Fibroblast of lung (primary cell): Measurements from ENCODE around the gene MAPKAPK2. TPM values are rescaled to one million over a fixed set of nuclear protein-coding genes. Genes with fewer than 3 reads are reported as not detected.
A peak's percentile ranks its signal among the peaks of the same experiment; 100 is the strongest.

Source experiments
- DNase-seq, 2 donors: peaks; one replicate each; pipeline versions ENCODE4 v3.0.0 to v3.0.0-alpha.2; 2010; ENCODE audit warnings: low read depth in 2 of 2
- H2AFZ ChIP-seq: 2 replicates; pipeline ENCODE4 v1.5.1; 2012; ENCODE audit warnings: low read length, control low read depth, inconsistent platforms
- H3K27ac ChIP-seq: 2 replicates; pipeline ENCODE4 v1.5.1; 2011; ENCODE audit warnings: low read length, control low read depth; ENCODE audit not compliant: insufficient read depth
- H3K27me3 ChIP-seq: 2 replicates; pipeline ENCODE4 v1.5.1; 2011; ENCODE audit warnings: mild to moderate bottlenecking, low read length; ENCODE audit not compliant: control insufficient read depth, insufficient read depth
- H3K36me3 ChIP-seq: 2 replicates; pipeline ENCODE4 v1.5.1; 2011; ENCODE audit warnings: low read length; ENCODE audit not compliant: control insufficient read depth, insufficient read depth
- H3K4me1 ChIP-seq: 2 replicates; pipeline ENCODE4 v1.5.1; 2011; ENCODE audit warnings: low read length; ENCODE audit not compliant: control insufficient read depth, insufficient read depth; ENCODE audit errors: extremely low read depth
- H3K4me2 ChIP-seq: 2 replicates; pipeline ENCODE4 v1.5.1; 2011; ENCODE audit warnings: low read length, control low read depth; ENCODE audit not compliant: insufficient read depth; ENCODE audit errors: extremely low read depth
- H3K4me3 ChIP-seq, 4 experiments: fragments of 200-600 bp in 1 of 4; sonication (generic) in 1 of 4; replicated peaks in 1 of 4; 2 replicates each; pipeline ENCODE4 v1.5.1; 2011 to 2016; ENCODE audit warnings: low read length in 4 of 4, low read depth in 3 of 4, mild to moderate bottlenecking in 3 of 4, control low read depth in 2 of 4, inconsistent platforms in 1 of 4, mixed read lengths in 1 of 4; ENCODE audit not compliant: insufficient read depth in 1 of 4; ENCODE audit errors: control extremely low read depth in 1 of 4
- H3K79me2 ChIP-seq: 2 replicates; pipeline ENCODE4 v1.5.1; 2012; ENCODE audit warnings: mild to moderate bottlenecking, low read length, inconsistent platforms; ENCODE audit not compliant: control insufficient read depth, insufficient read depth
- H3K9ac ChIP-seq: 2 replicates; pipeline ENCODE4 v1.5.1; 2011; ENCODE audit warnings: mild to moderate bottlenecking, low read length, control low read depth; ENCODE audit not compliant: insufficient read depth
- H3K9me3 ChIP-seq: 2 replicates; pipeline ENCODE4 v1.5.1; 2012; ENCODE audit warnings: low read depth, low read length; ENCODE audit not compliant: control insufficient read depth, insufficient read depth
- H4K20me1 ChIP-seq: 2 replicates; pipeline ENCODE4 v1.5.1; 2011; ENCODE audit warnings: low read length; ENCODE audit not compliant: control insufficient read depth, insufficient read depth; ENCODE audit errors: extremely low read depth
- CTCF ChIP-seq, 2 donors: IDR thresholded peaks in 1 of 2; conservative IDR thresholded peaks in 1 of 2; 1 replicate in 1 of 2; 2 replicates in 1 of 2; pipeline ENCODE4 v1.5.1; 2011 to 2012; ENCODE audit warnings: low read length in 2 of 2, control low read depth in 1 of 2, inconsistent platforms in 1 of 2, low read depth in 1 of 2, mild to moderate bottlenecking in 1 of 2
- EZH2 ChIP-seq: IDR thresholded peaks from 2 replicates; pipeline ENCODE4 v1.5.1; 2012; ENCODE audit warnings: low read length, control low read depth, mild to moderate bottlenecking; ENCODE audit errors: missing control alignments
- polyA plus RNA-seq, 2 donors: library from polyadenylated mRNA; depleted of rRNA in 1 of 2; stranded (reverse) in 1 of 2; unstranded in 1 of 2; fragments of >200 nt; gene quantifications; 2 replicates each; pipeline ENCODE4 v1.2.1, GENCODE V29; 2011 to 2012; ENCODE audit warnings: missing spikeins in 1 of 2
- total RNA-seq: library from RNA; depleted of rRNA; stranded (reverse); fragments of >200 nt; gene quantifications from 2 replicates; pipeline ENCODE4 v1.2.1, GENCODE V29; 2014

The MAPKAPK2 gene
- total and polyA plus RNA-seq, 2 donors (not counting 1 experiment from before 2014, with no cell fraction given): 51.9 to 85.7 TPM

- Histone ChIP-seq H3K27me3 (no peaks in the 10 kb centered on the region), H4K20me1 (no peaks in the 10 kb centered on the region)
- DNase-seq: peak in 1 of 2 donors; percentile 43
These were observed 49.9 kb downstream of the MAPKAPK2 start for GRCh38 chr1:206734499-206735142.

GRCh38 chr1:206735553-206736031 lies 50.9 kb downstream of the MAPKAPK2 start:
- H3K4me3 ChIP-seq: no peak overlapping the region
- no peak overlapping the region for H3K4me2 ChIP-seq
- H3K27me3 ChIP-seq: no peaks in the 10 kb centered on the region
- no peak overlapping the region for H3K9ac ChIP-seq
- no peaks in the 10 kb centered on the region for H4K20me1 ChIP-seq
- H2AFZ ChIP-seq: no peak overlapping the region
- TF ChIP-seq EZH2: no peak
- TF ChIP-seq CTCF (conservative IDR thresholded peaks at IDR 0.05 in 1 of 2, IDR thresholded peaks at IDR 0.05 in 1 of 2; ENCODE audit: low read depth in 1 of 2, low read length in 2 of 2): no peak
- H3K27ac ChIP-seq: no peak overlapping the region
- peaks cover 15% of the 10 kb centered on the region for H3K36me3 ChIP-seq
- no peaks in the 10 kb centered on the region for H3K9me3 ChIP-seq
- no peaks in the 10 kb centered on the region for H3K79me2 ChIP-seq
- peaks cover 2% of the 10 kb centered on the region for H3K4me1 ChIP-seq
- peak; percentile 30 to 50 for DNase-seq

More at GRCh38 chr1:206734499-206735142, 49.9 kb downstream of the MAPKAPK2 start:
- no peak overlapping the region for H3K4me2 ChIP-seq
- H3K36me3 ChIP-seq: peaks cover 16% of the 10 kb centered on the region
- H3K27ac ChIP-seq: no peak overlapping the region
- H3K79me2 ChIP-seq: no peaks in the 10 kb centered on the region
- no peaks in the 10 kb centered on the region for H3K9me3 ChIP-seq
- no peak overlapping the region for H3K9ac ChIP-seq
- H3K4me1 ChIP-seq: peaks cover 2% of the 10 kb centered on the region
- no peak for TF ChIP-seq EZH2
- peak; percentile 82 to 88 for TF ChIP-seq CTCF (conservative IDR thresholded peaks at IDR 0.05 in 1 of 2, IDR thresholded peaks at IDR 0.05 in 1 of 2; ENCODE audit: low read depth in 1 of 2, low read length in 2 of 2)
- H2AFZ ChIP-seq: no peak overlapping the region
- H3K4me3 ChIP-seq: no peak overlapping the region

- H3K27ac ChIP-seq: no peak overlapping the region
- H3K9ac ChIP-seq: no peak overlapping the region
- H3K4me1 ChIP-seq: peaks cover 2% of the 10 kb centered on the region
- no peak overlapping the region for H3K4me2 ChIP-seq
- no peaks in the 10 kb centered on the region for H3K79me2 ChIP-seq
- H3K4me3 ChIP-seq: no peak overlapping the region
- H3K9me3 ChIP-seq: no peaks in the 10 kb centered on the region
- TF ChIP-seq CTCF (conservative IDR thresholded peaks at IDR 0.05 in 1 of 2, IDR thresholded peaks at IDR 0.05 in 1 of 2; ENCODE audit: low read depth in 1 of 2, low read length in 2 of 2) (no peak), EZH2 (no peak)
- no peak overlapping the region for H2AFZ ChIP-seq
- no peaks in the 10 kb centered on the region for H4K20me1 ChIP-seq
- no peak for DNase-seq
- H3K36me3 ChIP-seq: peaks cover 5% of the 10 kb centered on the region
- H3K27me3 ChIP-seq: no peaks in the 10 kb centered on the region
These were observed 52.4 kb downstream of the MAPKAPK2 start for GRCh38 chr1:206736878-206737728.
